ENCODE data around the gene LINC00237. TPM values are rescaled to one million over a fixed set of nuclear protein-coding genes. Genes with fewer than 3 reads are reported as not detected.

Gene LINC00237
- total RNA-seq, 1 donor from 2014 or later, result not detected

DNA sequence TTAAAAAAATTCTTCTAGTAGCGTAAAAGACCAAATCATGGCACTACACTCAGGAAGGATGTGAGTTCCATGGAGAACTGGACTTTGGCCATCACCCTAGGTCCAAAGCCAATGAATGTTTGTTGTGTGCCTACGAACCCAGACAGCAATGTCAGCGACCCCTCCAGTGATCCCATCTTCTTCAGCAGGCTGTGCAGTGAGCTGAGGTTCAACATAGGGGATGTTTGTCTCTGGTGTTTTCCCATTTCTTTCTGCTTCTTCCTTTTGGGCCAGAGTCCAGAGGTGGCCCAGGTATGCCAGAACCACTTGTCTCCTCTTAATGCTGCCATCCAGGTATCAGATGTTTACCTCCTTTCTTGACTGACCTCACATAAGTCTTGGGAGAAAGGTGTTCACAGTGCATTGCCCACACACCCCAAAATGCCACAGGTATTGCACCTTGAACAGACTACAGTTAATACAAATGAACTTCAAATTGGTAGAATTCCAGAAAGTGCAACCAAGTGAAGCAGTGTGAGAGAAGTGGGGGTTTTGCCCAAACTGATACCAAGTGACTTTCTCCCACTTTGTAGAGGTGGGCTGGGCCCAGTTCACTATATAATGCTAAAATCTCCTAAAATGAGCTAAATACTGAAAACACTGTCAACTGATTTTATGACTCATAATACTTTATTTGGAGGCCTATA is 33.9 kb upstream of the LINC00237 start:
- H3K4me3 ChIP-seq (ENCODE audit: low read depth, low read length), result no peak overlapping the region
- FAIRE-seq (no peak), DNase-seq (ENCODE audit: low read depth) (no peak)
- H3K27me3 ChIP-seq (ENCODE audit: control insufficient read depth, insufficient read depth, low read length), result no peaks in the 10 kb centered on the region
- no peaks in the 10 kb centered on the region for H3K36me3 ChIP-seq (ENCODE audit: control insufficient read depth, insufficient read depth, low read length)
- TF ChIP-seq CTCF (IDR thresholded peaks at IDR 0.05; ENCODE audit: insufficient read depth, low read length, severe bottlenecking), result no peak

DNA sequence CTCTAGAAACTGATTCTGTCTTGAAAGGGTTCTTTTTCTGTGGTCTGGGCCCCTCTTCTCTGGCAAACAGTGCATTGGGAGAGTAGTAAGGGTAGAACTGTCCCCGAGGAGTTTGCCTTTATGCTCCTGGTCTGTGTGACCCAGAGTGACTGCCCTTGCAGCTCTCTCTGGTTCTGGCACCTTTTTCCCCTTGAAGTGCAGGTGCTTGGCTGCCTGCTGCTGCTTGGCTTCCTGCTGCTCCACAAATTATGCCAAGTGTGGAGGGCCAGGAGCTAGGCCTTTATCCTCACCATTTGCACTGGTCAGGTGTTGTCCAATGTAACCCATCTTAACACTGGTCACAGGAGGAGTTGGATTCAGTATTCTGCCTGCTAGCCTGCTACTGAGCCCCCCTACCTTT is 30.9 kb upstream of the LINC00237 start:
- H3K27me3 ChIP-seq (ENCODE audit: control insufficient read depth, insufficient read depth, low read length), result no peaks in the 10 kb centered on the region
- H3K36me3 ChIP-seq (ENCODE audit: control insufficient read depth, insufficient read depth, low read length), result no peaks in the 10 kb centered on the region
- DNase-seq (ENCODE audit: low read depth), result no peak
- no peak for FAIRE-seq
- H3K4me3 ChIP-seq (ENCODE audit: low read depth, low read length), result no peak overlapping the region
- no peak for TF ChIP-seq CTCF (IDR thresholded peaks at IDR 0.05; ENCODE audit: insufficient read depth, low read length, severe bottlenecking)

GRCh38 chr20:21136015-21136732 is 30.0 kb upstream of the LINC00237 start:
- DNase-seq (ENCODE audit: low read depth) (no peak), FAIRE-seq (no peak)
- Histone ChIP-seq H3K36me3 (ENCODE audit: control insufficient read depth, insufficient read depth, low read length) (no peaks in the 10 kb centered on the region), H3K4me3 (ENCODE audit: low read depth, low read length) (no peak overlapping the region), H3K27me3 (ENCODE audit: control insufficient read depth, insufficient read depth, low read length) (no peaks in the 10 kb centered on the region)
- TF ChIP-seq CTCF (IDR thresholded peaks at IDR 0.05; ENCODE audit: insufficient read depth, low read length, severe bottlenecking), result no peak

DNA sequence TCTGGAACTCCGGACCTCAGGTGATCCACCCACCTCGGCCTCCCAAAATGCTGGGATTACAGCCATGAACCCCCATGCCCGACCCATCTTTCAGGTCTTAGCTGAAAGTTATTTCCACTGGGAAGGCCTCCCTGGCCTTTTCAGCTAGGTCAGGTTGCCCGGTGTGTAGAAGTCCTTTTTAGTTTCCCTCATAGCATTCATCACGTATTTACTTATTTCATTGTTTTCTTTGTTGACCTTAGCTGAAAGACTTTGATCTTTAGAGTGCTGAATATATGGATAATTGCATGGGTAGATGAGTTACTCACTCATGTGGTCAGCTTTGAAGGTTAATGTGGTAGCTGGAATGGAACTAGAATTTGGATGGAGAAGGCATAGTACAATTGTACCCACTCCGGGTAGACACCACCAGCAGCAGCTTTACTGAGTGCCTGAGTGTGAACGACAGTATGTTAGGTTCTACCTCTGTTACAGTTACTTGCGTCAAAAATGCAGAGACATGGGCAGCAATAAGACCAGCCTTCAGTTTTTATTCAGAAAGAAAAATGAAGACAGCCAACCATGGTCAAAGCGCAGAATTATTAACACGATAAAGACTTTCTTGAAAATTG is 28.8 kb upstream of the LINC00237 start:
- no peaks in the 10 kb centered on the region for H3K36me3 ChIP-seq (ENCODE audit: control insufficient read depth, insufficient read depth, low read length)

GRCh38 chr20:21133917-21134622 is 27.9 kb upstream of the LINC00237 start:
- FAIRE-seq (no peak), DNase-seq (ENCODE audit: low read depth) (no peak)
- Histone ChIP-seq H3K4me3 (ENCODE audit: low read depth, low read length) (no peak overlapping the region), H3K27me3 (ENCODE audit: control insufficient read depth, insufficient read depth, low read length) (no peaks in the 10 kb centered on the region), H3K36me3 (ENCODE audit: control insufficient read depth, insufficient read depth, low read length) (no peaks in the 10 kb centered on the region)
- TF ChIP-seq CTCF (IDR thresholded peaks at IDR 0.05; ENCODE audit: insufficient read depth, low read length, severe bottlenecking), result no peak

More for the DNA sequence above, 28.8 kb upstream of the LINC00237 start:
- DNase-seq (ENCODE audit: low read depth) (no peak), FAIRE-seq (no peak)
- Histone ChIP-seq H3K4me3 (ENCODE audit: low read depth, low read length) (no peak overlapping the region), H3K27me3 (ENCODE audit: control insufficient read depth, insufficient read depth, low read length) (no peaks in the 10 kb centered on the region)
- no peak for TF ChIP-seq CTCF (IDR thresholded peaks at IDR 0.05; ENCODE audit: insufficient read depth, low read length, severe bottlenecking)
